ENCODE measurements around the gene TICRR.

- TF ChIP-seq CHD2 (IDR thresholded peaks at IDR 0.05; ENCODE audit: low read length) (no peak), YY1 (IDR thresholded peaks at IDR 0.05; ENCODE audit: low read depth, low read length) (no peak), ZNF274 (IDR thresholded peaks at IDR 0.05; ENCODE audit: borderline replicate concordance, extremely low read depth, low read length) (no peak), HDAC2 (IDR thresholded peaks at IDR 0.05; ENCODE audit: borderline replicate concordance in 1 of 2, low read depth in 2 of 2, low read length in 2 of 2) (no peak), CTCF (IDR thresholded peaks at IDR 0.05; ENCODE audit: control extremely low read depth in 1 of 3, insufficient read depth in 1 of 3, low read depth in 1 of 3, low read length in 3 of 3) (no peak), USF2 (IDR thresholded peaks at IDR 0.05; ENCODE audit: low read length) (no peak), EP300 (IDR thresholded peaks at IDR 0.05; ENCODE audit: borderline replicate concordance in 1 of 2, low read depth in 2 of 2, low read length in 2 of 2) (no peak)
Measured at GRCh38 chr15:89526181-89526580, 49.1 kb upstream of the TICRR start.
